ENCODE data around the gene PRKCE.

DNA sequence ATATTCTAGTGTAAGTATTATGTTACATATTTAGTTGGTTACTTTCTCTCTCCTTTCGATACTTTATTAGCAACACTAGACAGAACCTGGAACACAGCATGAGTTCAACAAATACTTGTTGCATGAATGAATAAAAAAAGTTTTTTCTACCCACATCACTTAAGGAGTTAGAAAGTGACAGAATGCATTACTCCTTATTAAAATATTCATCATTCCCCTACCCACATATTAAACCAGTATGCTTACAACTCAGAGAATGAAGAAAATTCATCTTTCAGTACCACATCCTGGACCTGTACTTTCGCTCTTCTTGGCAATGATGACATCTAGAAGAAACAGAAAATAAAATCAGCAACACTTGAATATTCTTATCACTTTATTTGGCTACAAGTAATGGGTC lies 46.4 kb upstream of the PRKCE start:
- TF ChIP-seq CTCF (IDR thresholded peaks at IDR 0.05; ENCODE audit: poor library complexity) (no peak), EZH2 (IDR thresholded peaks at IDR 0.05; ENCODE audit: borderline replicate concordance) (no peak), EZH2phosphoT487 (IDR thresholded peaks at IDR 0.05; ENCODE audit: low read depth, severe bottlenecking, unreplicated experiment) (no peak)
